ENCODE measurements around the gene NXPH3.
A peak's percentile ranks its signal among the peaks of the same experiment; 100 is the strongest.
"Not testable (repeated sequence)": the region's sequence is repeated elsewhere in the genome, so short reads cannot be mapped to it uniquely, and the experiment has no call there.

The NXPH3 gene

GRCh38 chr17:49575679-49576087, at the start of gene NXPH3:
Gene NXPH3, plus strand, starts transcription at chr17:49575871. Its CDS starts 349 bp downstream, at chr17:49576220.
- peak; percentile 53 to 71 for DNase-seq

- no peak for DNase-seq
Measured at GRCh38 chr17:49527927-49528651, 47.6 kb upstream of the NXPH3 start.

GRCh38 chr17:49528966-49529365, 46.7 kb upstream of the NXPH3 start:
- no peak for DNase-seq

GRCh38 chr17:49530118-49530517, 45.6 kb upstream of the NXPH3 start:
- DNase-seq, result no peak

- DNase-seq, result no peak
Measured at GRCh38 chr17:49543860-49544259, 31.8 kb upstream of the NXPH3 start.

- no peak for DNase-seq
Measured at GRCh38 chr17:49545007-49545660, 30.5 kb upstream of the NXPH3 start.

- DNase-seq, result no peak
Measured at GRCh38 chr17:49545806-49546545, 29.7 kb upstream of the NXPH3 start.

- DNase-seq, result no peak
Measured at GRCh38 chr17:49546546-49547535, 28.8 kb upstream of the NXPH3 start.

GRCh38 chr17:49547566-49547965, 28.1 kb upstream of the NXPH3 start:
- no peak for DNase-seq

GRCh38 chr17:49548051-49548505, 27.6 kb upstream of the NXPH3 start:
- DNase-seq, result no peak

GRCh38 chr17:49548506-49549310, 27.0 kb upstream of the NXPH3 start:
- no peak for DNase-seq

GRCh38 chr17:49549311-49549605, 26.4 kb upstream of the NXPH3 start:
- no peak for DNase-seq

- DNase-seq, result no peak
Measured at GRCh38 chr17:49549691-49550678, 25.7 kb upstream of the NXPH3 start.

- not testable (repeated sequence) for DNase-seq
Measured at GRCh38 chr17:49550764-49551163, 24.9 kb upstream of the NXPH3 start.

GRCh38 chr17:49551221-49552069, 24.2 kb upstream of the NXPH3 start:
- no peak for DNase-seq

- no peak for DNase-seq
Measured at GRCh38 chr17:49552070-49552751, 23.5 kb upstream of the NXPH3 start.

- no peak for DNase-seq
Measured at GRCh38 chr17:49553676-49554335, 21.9 kb upstream of the NXPH3 start.

Measured in stimulated activated CD4-positive, alpha-beta T cell treated with anti-CD3 and anti-CD28 coated beads, Interleukin-4, amount 100 ng/mL, for 4 hours (primary cell).